Measurements from ENCODE around the gene GTF3C2. TPM values are rescaled to one million over a fixed set of nuclear protein-coding genes. Genes with fewer than 3 reads are reported as not detected.

GTF3C2 gene
- total and polyA plus RNA-seq, 10 of the 15 experiments (the other 5 are each of a cell fraction or from before 2014, with no cell fraction given), result 45.9 to 105 (median 80.3) TPM

DNA sequence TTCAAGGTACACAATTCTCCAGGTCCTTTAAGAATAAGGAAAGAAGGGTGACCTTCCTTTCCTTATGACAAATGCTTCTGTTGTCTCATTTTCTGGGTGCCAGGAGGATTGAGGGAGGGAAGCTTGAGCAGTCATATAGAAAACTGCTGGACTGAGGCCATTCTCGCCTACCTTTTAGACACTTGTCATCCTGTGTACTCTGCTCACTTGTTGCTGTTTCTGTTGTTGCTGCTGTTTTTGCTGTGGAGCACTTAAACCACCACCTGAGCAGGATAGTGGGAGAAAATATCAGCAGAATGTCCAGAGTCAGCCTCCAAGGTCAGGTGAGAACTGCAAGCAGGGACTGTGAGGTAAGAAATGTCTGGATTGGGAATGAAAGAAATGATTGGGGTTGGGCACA, 78.6 kb downstream of the GTF3C2 start:
- H3K9me3 ChIP-seq (replicated peaks; ENCODE audit: control insufficient read depth, insufficient read depth, low read length), result no peaks in the 10 kb centered on the region
- no peaks in the 10 kb centered on the region for H3K36me3 ChIP-seq (ENCODE audit: control insufficient read depth in 2 of 2, insufficient read depth in 2 of 2, low read length in 1 of 2)
- H3K4me1 ChIP-seq (ENCODE audit: control insufficient read depth, insufficient read depth, low read length), result no peaks in the 10 kb centered on the region
- H3K4me3 ChIP-seq, result no peak overlapping the region
- BruUV-seq (replicated peaks), result no TSS peak
- H2AFZ ChIP-seq (ENCODE audit: control insufficient read depth, low read depth, low read length), result no peak overlapping the region
- H3K9ac ChIP-seq (ENCODE audit: control insufficient read depth, insufficient read depth, low read length), result no peak overlapping the region
- RAD21 ChIA-PET (ENCODE audit: unreplicated experiment), result interaction anchor here (0.6 to 3.4 kb wide), 4 partner anchors 27 to 179 kb away, joined by 3 to 39 read pairs (median 6); no protein-coding TSS in a partner anchor
- POLR2A ChIA-PET, result no interaction called here
- H3K27me3 ChIP-seq (replicated peaks in 1 of 2; ENCODE audit: control insufficient read depth in 2 of 2, insufficient read depth in 2 of 2, low read length in 1 of 2), result peaks cover 0 to 6% of the 10 kb centered on the region in 2 experiments; a peak in 2 of 4 replicates
- CTCF ChIA-PET, result interaction anchor here (0.6 to 9.6 kb wide), 7 partner anchors 10 to 184 kb away, joined by 3 to 132 read pairs (median 18); no protein-coding TSS in a partner anchor
- SMC1A ChIA-PET (ENCODE audit: uncharacterized antibody, unreplicated experiment), result interaction anchor here (3.9 kb wide), 1 partner anchor 25 kb away, joined by 17 read pairs; no protein-coding TSS in a partner anchor
- DNase-seq (ENCODE audit: low read depth, low spot score), result no peak
- intact Hi-C loops (cut with micrococcal nuclease; ENCODE audit: unreplicated experiment) (no loop called here), in situ Hi-C loops (cut with MboI) (no loop called here)
- H3K4me2 ChIP-seq (ENCODE audit: control insufficient read depth, insufficient read depth), result no peak overlapping the region
- FAIRE-seq, result no peak
- no peaks in the 10 kb centered on the region for H3K79me2 ChIP-seq (ENCODE audit: control insufficient read depth, insufficient read depth, low read length)
- WGBS (ENCODE audit: insufficient coverage, insufficient replicate concordance, low lambda C conversion rate, missing lambda C conversion rate), result 0% methylated on average over 1 of the region's 1 CpG
- H4K20me1 ChIP-seq (ENCODE audit: control insufficient read depth, insufficient read depth), result no peaks in the 10 kb centered on the region
- TF ChIP-seq NR2C1 (IDR thresholded peaks at IDR 0.05), result no peak
- TF ChIP-seq, protein P1, sequence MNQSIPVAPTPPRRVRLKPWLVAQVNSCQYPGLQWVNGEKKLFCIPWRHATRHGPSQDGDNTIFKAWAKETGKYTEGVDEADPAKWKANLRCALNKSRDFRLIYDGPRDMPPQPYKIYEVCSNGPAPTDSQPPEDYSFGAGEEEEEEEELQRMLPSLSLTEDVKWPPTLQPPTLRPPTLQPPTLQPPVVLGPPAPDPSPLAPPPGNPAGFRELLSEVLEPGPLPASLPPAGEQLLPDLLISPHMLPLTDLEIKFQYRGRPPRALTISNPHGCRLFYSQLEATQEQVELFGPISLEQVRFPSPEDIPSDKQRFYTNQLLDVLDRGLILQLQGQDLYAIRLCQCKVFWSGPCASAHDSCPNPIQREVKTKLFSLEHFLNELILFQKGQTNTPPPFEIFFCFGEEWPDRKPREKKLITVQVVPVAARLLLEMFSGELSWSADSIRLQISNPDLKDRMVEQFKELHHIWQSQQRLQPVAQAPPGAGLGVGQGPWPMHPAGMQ (IDR thresholded peaks at IDR 0.05; ENCODE audit: borderline replicate concordance), result no peak
- no peak for TF ChIP-seq IKZF1 (conservative IDR thresholded peaks at IDR 0.05)
- TF ChIP-seq, protein P2, sequence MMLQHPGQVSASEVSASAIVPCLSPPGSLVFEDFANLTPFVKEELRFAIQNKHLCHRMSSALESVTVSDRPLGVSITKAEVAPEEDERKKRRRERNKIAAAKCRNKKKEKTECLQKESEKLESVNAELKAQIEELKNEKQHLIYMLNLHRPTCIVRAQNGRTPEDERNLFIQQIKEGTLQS (IDR thresholded peaks at IDR 0.05; ENCODE audit: borderline replicate concordance, extremely low read depth, low read depth, low read length), result no peak
- no peak for TF ChIP-seq POLR2AphosphoS5 (IDR thresholded peaks at IDR 0.05; ENCODE audit: low read length)
- TF ChIP-seq, protein P3, sequence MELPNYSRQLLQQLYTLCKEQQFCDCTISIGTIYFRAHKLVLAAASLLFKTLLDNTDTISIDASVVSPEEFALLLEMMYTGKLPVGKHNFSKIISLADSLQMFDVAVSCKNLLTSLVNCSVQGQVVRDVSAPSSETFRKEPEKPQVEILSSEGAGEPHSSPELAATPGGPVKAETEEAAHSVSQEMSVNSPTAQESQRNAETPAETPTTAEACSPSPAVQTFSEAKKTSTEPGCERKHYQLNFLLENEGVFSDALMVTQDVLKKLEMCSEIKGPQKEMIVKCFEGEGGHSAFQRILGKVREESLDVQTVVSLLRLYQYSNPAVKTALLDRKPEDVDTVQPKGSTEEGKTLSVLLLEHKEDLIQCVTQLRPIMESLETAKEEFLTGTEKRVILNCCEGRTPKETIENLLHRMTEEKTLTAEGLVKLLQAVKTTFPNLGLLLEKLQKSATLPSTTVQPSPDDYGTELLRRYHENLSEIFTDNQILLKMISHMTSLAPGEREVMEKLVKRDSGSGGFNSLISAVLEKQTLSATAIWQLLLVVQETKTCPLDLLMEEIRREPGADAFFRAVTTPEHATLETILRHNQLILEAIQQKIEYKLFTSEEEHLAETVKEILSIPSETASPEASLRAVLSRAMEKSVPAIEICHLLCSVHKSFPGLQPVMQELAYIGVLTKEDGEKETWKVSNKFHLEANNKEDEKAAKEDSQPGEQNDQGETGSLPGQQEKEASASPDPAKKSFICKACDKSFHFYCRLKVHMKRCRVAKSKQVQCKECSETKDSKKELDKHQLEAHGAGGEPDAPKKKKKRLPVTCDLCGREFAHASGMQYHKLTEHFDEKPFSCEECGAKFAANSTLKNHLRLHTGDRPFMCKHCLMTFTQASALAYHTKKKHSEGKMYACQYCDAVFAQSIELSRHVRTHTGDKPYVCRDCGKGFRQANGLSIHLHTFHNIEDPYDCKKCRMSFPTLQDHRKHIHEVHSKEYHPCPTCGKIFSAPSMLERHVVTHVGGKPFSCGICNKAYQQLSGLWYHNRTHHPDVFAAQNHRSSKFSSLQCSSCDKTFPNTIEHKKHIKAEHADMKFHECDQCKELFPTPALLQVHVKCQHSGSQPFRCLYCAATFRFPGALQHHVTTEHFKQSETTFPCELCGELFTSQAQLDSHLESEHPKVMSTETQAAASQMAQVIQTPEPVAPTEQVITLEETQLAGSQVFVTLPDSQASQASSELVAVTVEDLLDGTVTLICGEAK (IDR thresholded peaks at IDR 0.05; ENCODE audit: borderline replicate concordance), result no peak
- TF ChIP-seq, protein P4, sequence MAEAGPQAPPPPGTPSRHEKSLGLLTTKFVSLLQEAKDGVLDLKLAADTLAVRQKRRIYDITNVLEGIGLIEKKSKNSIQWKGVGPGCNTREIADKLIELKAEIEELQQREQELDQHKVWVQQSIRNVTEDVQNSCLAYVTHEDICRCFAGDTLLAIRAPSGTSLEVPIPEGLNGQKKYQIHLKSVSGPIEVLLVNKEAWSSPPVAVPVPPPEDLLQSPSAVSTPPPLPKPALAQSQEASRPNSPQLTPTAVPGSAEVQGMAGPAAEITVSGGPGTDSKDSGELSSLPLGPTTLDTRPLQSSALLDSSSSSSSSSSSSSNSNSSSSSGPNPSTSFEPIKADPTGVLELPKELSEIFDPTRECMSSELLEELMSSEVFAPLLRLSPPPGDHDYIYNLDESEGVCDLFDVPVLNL (IDR thresholded peaks at IDR 0.05; ENCODE audit: low read depth, low read length), result no peak
- TF ChIP-seq MXI1 (IDR thresholded peaks at IDR 0.05; ENCODE audit: low read depth, low read length), result no peak
- TF ChIP-seq NBN (IDR thresholded peaks at IDR 0.05), result no peak
- no peak for TF ChIP-seq KDM1A (IDR thresholded peaks at IDR 0.05; ENCODE audit: borderline replicate concordance)
- TF ChIP-seq CBFB (IDR thresholded peaks at IDR 0.05; ENCODE audit: low read depth), result no peak
- TF ChIP-seq ATF7 (IDR thresholded peaks at IDR 0.05; ENCODE audit: low read depth), result no peak
- TF ChIP-seq RAD51 (IDR thresholded peaks at IDR 0.05), result no peak
- no peak for TF ChIP-seq HDGF (IDR thresholded peaks at IDR 0.05)
- TF ChIP-seq, protein P5, sequence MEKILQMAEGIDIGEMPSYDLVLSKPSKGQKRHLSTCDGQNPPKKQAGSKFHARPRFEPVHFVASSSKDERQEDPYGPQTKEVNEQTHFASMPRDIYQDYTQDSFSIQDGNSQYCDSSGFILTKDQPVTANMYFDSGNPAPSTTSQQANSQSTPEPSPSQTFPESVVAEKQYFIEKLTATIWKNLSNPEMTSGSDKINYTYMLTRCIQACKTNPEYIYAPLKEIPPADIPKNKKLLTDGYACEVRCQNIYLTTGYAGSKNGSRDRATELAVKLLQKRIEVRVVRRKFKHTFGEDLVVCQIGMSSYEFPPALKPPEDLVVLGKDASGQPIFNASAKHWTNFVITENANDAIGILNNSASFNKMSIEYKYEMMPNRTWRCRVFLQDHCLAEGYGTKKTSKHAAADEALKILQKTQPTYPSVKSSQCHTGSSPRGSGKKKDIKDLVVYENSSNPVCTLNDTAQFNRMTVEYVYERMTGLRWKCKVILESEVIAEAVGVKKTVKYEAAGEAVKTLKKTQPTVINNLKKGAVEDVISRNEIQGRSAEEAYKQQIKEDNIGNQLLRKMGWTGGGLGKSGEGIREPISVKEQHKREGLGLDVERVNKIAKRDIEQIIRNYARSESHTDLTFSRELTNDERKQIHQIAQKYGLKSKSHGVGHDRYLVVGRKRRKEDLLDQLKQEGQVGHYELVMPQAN (conservative IDR thresholded peaks at IDR 0.05), result no peak
- TF ChIP-seq SIN3A (IDR thresholded peaks at IDR 0.05; ENCODE audit: low read depth, low read length), result no peak
- H3K27ac ChIP-seq (ENCODE audit: control insufficient read depth, insufficient read depth), result no peak overlapping the region
- ATAC-seq, result no peak

All from GM12878 (cell line).